Astrocyte of the hippocampus (primary cell): ENCODE data around the gene ST6GAL1.
"Not testable (repeated sequence)": the region's sequence is repeated elsewhere in the genome, so short reads cannot be mapped to it uniquely, and the experiment has no call there.

Experiments used
- DNase-seq: peaks from one replicate; pipeline ENCODE4 v3.0.0; 2011; ENCODE audit warnings: low read depth, low spot score

Gene ST6GAL1

DNA sequence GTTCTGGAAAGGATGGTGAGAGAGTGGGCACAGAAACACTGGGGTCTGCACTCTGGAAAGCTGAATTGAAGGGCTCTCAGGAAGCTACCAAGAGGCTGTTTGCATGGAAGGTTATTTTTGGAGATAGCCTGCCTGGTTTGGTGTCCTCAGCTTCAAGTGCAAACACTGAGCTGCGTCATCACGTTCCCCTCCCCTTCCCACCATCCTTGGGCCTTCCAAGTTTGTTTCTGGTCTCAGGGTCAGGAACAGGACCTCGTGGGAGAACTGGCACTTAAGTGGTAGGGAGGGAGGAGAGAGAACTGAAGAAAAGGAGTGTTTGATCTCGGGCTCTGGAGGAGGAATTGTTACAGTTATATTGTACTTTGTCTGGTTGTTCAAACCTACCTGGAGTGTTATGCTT lies 10.6 kb downstream of the ST6GAL1 start:
- no peak for DNase-seq

DNA sequence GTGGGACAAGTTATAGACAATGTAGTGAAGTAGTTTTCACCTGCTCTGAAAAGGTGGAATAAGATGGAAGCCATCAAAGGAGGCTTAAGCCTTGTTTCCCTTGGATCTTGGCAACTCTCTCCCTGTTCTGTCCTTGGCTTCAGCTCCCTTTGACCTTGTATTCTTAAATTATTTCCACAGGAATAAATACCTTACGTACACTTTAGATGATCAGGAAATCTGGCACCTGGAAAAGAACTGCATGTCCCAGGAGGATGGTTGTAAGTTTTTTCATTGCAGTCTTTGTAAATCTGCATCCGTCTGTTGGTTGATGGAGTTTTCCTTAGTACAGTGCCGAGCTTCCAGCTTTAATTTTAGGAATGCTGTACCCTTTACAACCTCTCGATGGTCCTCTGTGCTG lies 11.8 kb downstream of the ST6GAL1 start:
- no peak for DNase-seq

DNA sequence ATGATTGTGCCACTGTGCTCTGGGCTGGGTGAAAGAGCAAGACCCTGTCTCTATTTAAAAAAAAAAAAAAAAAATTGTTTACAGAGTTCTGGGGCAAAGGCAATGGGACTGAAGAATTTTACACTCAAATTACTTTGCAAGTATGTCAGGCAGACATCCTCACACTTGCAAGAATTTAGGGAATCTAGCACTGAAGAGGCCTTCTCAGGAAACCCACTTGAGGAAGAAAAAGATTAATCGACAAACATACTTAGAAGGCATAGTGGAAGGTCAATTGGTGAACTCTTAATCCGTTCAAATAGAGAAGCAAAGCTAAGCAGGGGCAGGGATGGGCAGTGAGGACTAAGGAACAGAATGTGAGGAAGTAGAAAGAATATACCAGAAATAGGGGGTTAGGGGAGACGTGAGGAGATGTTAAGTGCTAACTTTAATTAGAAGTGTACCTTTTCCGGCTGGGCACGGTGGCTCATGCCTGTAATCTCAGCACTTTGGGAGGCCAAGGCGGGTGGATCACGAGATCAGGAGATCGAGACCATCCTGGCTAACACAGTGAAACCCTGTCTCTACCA lies 15.0 kb downstream of the ST6GAL1 start:
- DNase-seq, result no peak

DNA sequence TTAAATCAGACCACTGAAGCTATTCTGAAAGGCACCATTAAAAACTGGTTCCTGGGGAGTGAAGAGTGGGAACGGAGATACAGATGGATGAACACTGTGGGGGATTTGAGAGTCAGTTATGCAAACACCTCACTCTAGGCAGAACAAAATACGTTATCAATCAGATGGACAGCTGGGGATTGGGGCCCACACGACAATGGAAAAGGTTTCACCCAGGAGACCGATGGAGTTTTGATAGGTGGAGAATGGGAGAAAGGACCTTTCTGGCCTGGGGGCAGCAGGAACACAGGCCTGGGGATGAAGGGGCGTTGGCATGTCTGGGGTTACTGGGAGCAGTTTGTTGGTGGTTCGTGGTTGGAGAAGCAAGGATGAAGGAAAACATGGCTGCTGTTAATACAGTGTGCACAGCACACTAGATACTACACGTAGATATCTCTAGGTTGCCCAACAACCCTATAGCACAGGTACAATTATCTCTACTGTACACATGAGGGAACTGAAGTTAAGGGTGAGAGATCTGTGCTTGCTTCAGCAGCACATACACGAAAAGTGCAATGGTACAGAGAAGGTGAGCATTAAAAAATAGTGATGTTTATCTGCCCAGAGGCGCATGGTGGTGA lies 16.5 kb downstream of the ST6GAL1 start:
- no peak for DNase-seq

DNA sequence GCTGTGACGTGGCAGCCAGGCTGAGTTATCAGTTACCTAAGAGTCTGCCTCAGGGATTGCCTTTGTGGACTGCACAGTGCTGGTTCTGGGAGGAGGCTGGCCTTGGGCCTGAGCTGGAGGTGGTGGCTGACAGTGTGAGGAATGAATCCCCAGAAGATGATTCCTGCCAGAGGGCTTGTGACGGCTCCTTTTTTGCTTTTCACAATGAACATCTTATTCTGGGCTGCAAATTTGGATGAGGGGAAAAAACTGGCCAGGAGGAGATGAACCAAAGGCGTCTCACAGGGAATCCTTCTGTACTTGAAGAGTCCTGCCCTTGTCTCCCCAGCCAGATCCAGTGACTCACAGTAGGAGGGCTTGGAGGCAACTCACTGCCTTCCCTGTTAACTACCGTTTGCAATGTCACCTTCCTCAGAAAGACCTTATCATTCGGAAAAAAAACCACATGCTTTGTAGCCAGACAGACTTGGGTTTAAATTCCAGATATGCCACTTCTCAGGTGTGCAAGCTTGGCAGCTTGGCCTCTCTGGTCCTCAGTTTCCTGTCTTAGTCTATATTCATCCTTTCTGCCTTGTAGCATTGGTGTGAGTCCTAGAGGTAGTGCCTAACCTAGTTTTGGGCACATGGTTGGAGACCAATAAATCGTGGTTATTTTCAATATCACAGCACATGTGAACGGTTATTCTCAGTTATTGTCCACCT lies 19.1 kb downstream of the ST6GAL1 start:
- no peak for DNase-seq

DNA sequence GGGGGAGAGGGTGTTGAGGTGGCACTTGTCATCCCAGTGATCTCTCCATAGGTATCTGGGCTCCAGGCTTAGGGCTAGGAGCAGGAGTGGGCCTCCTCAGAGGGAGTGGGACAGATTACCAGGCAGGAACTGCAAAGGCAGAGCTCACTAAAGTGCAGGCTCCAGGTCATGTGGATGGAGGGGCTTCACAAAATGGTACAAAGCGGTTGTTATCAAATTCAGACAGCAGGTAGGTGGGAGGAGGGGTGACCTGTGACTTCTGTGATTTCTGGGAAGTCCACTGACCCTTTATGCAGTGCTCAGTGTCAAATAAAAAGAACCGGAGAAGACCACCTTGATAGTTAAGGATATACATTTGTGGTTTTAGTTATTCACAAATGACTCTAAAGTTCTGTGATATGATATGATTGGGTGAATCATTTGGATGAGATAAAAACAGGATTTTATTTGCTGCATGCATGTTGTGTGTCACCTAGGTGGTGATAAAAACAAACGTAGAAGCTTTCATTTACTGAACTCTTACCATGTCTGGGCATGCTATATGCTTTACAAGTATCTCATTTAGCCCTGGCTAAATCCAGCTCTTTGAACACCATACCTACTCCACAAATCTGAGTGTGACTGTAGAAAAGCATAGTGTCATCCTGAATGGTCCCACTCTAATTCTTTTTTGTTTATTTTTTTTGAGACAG lies 20.2 kb downstream of the ST6GAL1 start:
- no peak for DNase-seq

DNA sequence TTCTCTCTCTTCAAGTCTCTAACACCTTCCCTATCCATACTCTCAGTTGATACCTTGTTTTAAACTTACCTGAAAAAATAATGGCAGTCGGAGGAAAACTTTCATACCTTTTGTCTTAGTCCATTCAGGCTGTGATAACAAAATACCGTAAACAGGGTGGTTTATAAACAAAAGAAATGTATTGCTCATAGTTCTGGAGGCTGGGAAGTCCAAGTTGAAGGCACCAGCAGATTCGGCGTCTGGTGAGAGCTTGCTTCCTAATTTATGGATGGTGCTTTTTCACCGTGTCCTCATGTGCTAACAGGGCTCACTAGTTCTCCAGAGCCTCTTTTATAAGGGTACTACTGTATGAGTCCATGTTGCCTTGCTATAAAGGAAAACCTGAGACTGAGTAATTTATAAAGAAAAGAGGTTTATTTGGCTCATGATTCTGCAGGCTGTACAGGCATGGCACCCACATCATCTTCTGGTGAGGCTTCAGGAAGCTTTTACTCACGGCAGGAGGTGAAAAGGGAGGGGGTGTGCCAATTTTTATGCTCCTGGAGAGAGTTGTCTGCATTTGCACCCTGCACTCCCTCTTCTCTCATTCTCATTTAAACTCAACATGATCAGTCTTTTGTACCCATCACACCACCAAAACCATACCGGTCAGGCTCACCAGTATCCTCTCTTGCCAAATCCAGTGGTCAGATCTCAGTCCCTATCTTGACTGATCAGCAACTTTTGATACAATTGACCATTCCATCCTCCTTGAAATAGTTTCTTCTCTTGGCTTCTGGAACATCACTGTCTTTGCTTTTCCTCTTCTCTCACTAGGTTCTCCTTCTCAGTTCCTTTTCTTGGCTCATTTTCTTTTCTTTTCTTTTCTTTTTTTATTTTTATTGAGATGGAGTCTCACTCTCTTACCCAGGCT lies 21.6 kb downstream of the ST6GAL1 start:
- no peak for DNase-seq

DNA sequence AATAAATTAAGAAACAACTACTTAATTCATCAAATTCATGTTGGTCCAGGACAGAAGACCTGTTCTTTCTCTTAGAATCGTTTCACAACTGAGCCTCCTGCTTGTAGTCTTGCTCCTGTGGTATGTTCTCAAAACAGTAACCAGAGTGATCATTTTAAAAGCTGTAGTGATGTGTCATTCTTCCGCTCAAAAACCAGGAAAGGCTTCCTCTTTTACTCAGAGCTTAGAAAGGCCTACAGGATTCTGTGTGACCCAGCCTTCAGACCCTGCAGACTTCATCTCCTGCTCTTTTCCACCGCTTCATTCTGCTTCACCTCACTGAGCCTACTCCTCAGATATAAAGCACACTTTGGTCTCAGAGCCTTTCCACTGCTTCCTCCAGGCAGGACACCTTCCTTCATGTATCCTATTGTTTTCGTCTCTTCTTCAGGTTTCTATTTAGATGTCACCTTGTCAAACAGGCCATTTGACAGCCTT lies 22.7 kb downstream of the ST6GAL1 start:
- no peak for DNase-seq

DNA sequence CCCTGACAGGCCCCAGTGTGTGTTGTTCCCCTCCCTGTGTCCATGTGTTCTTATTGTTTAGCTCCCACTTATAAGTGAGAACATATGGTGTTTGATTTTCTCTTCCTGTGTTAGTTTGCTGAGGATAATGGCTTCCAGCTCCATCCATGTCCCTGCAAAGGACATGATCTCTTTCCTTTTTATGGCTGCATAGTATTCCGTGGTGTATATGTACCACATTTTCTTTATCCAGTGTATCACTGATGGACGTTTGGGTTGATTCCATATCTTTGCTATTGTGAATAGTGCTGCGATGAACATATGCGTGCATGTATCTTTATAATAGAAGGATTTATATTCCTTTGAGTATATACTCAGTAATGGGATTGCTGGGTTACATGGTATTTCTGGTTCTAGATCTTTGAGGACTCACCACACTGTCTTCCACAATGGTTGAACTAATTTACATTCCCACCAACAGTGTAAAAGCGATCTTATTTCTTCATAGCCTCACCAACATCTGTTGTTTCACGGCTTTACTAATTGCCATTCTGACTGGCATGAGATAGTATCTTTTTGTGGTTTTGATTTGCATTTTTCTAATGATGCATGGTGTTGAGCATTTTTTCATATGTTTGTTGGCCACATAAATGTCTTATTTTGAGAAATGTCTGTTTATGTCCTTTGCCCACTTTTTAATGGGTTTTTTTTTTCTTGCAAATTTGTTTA lies 23.8 kb downstream of the ST6GAL1 start:
- DNase-seq, result not testable (repeated sequence)

DNA sequence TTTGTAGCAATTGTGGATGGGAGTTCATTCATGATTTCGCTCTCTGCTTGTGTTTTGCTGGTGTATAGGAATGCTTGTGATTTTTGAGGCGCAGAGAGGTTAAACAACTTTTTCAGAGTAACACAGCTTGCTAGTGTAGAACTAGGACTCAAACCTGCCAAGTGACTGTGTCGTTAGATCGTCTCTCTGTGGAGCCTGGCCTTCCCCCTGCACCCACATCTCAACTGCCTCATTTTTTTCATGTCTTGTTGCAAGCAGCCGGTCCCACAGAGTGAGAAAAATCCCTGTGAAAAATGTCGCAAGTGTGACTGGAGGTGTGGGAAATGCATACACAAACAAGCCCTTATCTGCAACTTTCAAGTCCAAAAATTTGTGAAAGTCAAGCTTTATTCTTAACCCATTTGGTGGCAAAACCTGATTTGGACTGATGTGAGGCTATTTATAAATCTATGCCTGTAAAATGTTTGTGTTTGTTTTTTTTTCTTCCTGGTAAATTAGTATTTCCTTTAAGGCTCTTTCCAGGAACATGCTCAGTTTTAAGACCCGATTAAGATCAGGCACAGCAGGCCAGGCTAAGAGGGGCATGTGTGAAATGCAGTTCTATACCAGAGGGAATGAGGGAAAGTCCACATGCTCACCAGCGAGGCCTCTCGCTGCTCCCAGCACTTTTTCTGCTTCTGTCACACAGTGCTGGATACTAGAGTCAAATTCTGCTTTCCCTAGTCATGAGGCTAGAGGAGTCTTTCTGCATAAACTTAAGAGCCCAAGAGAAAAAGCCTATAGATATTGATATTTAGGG lies 25.8 kb downstream of the ST6GAL1 start:
- no peak for DNase-seq

DNA sequence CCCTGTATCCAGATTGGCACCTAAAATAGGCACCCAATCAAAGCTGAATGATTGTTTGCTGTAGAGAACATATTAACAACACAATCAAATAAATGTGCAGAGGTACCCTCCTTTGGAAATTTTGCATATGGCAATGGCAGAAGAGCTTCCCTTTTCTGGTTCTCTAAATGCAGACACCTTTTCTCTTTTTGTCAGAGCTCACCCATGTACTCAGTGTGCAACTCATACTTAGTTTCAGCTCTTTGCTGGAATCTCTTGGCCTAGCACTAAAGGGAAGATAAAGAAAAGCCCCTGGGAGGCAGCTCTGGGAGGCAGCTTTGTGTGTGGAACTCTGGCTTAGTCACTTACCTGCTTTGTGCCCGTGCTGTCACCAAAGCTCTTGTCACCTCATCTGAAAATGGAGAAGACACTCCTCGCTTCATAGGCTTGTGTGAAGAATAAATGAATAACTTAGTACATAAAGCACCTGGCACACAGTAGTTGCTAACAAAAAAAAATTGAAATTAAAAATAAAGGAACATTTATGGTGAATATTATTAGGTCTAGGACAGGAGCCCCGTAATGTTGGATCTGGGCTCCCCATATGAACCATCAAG lies 28.8 kb downstream of the ST6GAL1 start:
- DNase-seq, result no peak

DNA sequence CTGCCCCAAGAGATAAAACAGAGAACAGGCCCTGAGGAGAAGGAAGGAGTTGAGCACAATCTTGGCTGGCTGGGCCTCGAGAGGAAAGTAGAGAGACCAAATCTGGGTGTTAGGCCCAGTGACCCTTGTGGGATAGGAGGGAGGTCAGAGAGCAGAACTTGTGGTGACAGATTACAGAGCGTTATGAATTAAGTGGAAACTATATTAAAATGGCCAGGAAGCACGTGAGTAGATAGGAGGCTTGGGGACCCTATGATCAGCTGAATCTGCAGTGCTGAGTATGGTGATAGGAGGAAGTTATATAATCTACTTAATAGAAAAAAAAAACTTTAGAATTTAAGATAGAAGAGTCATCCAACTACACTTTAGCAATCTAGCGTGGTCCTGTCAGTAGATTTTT lies 30.0 kb downstream of the ST6GAL1 start:
- no peak for DNase-seq

DNA sequence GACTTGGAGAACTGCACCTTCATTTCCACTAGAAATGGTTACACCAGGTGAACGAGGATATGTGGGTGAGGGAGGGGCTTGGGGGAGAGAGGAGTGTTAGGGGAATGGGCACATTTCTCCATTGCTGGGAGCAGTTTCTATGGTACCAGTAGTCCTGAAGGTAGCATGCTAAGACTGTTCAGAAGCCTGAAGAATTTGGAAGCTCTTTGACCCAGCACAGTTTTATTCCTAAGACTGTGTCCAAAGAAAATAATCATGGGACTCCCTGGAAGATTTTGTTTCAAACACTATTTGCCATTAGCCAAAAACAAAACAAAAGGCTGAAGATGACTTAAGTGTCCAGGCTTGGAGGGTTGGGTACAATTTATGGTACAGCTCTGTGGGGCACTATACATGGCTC lies 32.1 kb downstream of the ST6GAL1 start:
- no peak for DNase-seq

DNA sequence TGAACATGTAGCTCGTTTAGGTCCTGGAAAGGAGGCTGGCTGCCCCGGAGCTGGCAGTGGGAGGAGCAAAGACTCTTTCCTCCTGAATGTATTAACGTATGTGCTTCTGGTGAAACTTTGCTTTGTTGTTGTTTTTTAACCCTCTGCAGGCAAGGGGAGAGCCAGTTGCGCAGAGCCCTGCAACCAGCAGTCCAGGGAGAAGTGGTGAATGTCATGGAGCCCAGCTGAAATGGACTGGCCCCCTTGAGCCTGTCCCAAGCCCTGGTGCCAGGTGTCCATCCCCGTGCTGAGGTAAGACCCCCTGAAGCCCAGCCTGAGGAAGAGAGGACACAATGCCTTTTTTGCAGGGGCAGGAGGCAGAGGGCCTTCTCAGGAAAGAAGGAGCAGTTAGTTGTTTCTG lies 33.3 kb downstream of the ST6GAL1 start:
- DNase-seq, result no peak

DNA sequence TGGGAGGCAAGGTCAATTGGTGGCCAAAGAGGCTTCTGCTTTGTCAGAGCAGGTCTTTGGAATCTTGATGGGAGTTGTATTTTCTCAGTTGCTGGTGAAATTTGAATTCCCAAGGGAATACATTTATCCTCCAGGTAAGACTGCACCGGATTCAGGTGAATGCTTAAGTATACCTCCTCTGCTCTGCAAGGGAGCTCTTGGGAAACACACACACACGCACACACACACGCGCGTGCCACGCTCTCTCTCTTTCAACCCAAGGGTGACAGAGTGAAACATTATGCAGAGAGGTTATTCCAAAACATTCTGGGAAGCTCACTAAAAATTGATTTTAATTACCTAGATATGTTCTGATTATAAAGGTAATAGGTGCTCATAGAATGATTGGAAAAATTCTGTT lies 33.7 kb downstream of the ST6GAL1 start:
- no peak for DNase-seq

DNA sequence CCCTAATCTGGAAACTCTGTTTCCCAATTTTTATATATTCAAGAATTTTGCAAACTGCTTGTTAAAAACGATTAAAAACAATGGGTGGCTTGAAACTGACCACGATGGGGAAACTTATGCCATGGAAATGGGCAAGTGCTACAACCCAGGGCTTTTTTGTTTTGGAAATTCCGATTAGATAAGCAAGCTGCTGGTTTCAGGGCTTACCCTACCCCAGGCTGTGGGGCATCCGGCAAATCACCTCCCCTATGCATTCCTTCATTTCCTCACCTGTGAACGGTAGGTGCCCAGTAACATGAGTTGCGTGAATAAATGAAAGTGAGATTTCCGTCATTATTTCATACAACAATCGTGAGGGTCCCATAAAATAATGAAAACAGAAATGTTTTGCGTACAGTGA lies 34.3 kb downstream of the ST6GAL1 start:
- DNase-seq, result no peak

DNA sequence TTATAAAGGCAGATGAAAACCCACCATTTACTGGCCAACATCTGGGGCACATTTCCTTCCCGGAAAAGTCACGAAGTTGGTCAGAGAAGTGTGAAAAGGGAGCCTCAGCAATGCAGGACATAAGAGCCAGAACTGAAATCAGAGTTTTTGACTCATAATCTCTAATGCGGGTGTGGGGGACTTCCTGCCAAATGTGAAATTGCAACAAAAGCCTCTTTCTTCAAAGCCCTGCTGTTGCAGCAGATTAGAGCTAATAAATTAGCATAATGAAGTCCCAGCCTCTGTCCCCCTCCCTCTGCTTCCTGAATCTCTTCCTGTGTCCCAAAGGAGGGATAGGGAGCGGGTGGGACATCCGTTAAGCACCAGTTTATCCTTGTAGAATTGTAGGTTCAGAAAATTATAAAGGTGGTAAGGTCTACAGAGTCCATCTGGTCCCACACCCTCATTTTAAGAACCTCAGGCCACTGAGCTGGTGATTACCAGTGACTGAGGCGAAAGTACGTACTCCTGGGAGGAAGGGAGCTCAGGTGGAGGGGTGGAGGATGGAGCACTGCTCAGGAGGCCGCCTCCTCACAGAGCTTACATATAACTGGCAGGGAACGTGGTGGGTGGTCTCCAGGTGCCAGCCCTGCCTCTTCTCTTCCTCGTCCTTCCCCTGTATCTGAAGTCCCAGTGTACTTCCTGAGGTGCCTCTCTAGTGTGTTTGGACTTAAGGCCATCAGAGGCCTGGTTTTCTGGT lies 35.0 kb downstream of the ST6GAL1 start:
- peak; percentile 40 for DNase-seq

DNA sequence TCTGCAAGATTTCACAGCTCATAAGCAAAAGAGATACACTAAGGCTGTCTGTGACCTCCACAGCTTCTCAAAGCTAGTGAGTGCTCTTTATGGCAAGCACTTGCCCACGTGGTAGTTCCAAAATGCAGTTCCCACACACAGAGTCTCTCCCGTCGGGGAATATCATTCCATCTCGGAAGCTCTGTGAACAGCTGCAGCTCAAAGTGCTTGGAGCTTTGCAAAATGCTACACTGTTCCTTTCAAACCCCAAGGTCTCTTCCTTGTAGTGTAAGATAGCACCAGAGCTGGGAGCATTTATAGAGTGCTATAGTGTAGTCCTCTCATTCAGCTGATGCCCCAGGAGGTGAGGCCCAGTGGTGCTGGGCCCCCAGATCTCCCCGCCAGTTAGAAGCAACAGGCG lies 36.1 kb downstream of the ST6GAL1 start:
- DNase-seq, result no peak

DNA sequence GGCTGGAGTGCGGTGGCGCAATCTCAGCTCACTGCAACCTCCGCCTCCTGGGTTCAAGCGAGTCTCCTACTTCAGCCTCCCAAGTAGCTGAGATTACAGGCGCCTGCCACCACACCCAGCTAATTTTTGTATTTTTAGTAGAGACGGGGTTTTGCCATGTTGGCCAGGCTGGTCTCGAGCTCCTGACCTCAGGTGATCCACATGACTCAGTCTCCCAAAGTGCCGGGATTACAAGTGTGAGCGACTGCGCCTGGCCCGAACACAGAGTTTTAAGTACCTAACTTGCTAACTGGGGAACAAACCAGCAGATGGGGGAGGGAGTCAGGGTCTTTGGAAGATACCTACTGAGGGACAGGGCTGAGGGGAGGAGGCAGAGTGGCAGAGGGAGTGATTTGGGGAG lies 36.9 kb downstream of the ST6GAL1 start:
- DNase-seq, result not testable (repeated sequence)
